Fibroblast of villous mesenchyme (primary cell): Measurements from ENCODE around the gene PIH1D2. TPM values are rescaled to one million over a fixed set of nuclear protein-coding genes. Genes with fewer than 3 reads are reported as not detected.
A peak's percentile ranks its signal among the peaks of the same experiment; 100 is the strongest.
"Not testable (repeated sequence)": the region's sequence is repeated elsewhere in the genome, so short reads cannot be mapped to it uniquely, and the experiment has no call there.

Experiments used
- DNase-seq: peaks from one replicate; pipeline ENCODE4 v3.0.0-alpha.2; 2010; ENCODE audit warnings: low read depth
- H3K4me3 ChIP-seq: 2 replicates; pipeline ENCODE4 v1.5.1; 2011; ENCODE audit warnings: low read depth, mild to moderate bottlenecking, low read length
- total RNA-seq: library from RNA; depleted of rRNA; stranded (reverse); fragments of >200 nt; gene quantifications from 2 replicates; pipeline ENCODE4 v1.2.3, GENCODE V29; 2012
- TF ChIP-seq, protein P1 (sequence below): IDR thresholded peaks from 2 replicates; pipeline ENCODE4 v1.5.1; 2012; ENCODE audit warnings: low read depth, mild to moderate bottlenecking, low read length; ENCODE audit not compliant: insufficient read depth

Gene PIH1D2
- total RNA-seq, 1 donor: 1.3 TPM

DNA sequence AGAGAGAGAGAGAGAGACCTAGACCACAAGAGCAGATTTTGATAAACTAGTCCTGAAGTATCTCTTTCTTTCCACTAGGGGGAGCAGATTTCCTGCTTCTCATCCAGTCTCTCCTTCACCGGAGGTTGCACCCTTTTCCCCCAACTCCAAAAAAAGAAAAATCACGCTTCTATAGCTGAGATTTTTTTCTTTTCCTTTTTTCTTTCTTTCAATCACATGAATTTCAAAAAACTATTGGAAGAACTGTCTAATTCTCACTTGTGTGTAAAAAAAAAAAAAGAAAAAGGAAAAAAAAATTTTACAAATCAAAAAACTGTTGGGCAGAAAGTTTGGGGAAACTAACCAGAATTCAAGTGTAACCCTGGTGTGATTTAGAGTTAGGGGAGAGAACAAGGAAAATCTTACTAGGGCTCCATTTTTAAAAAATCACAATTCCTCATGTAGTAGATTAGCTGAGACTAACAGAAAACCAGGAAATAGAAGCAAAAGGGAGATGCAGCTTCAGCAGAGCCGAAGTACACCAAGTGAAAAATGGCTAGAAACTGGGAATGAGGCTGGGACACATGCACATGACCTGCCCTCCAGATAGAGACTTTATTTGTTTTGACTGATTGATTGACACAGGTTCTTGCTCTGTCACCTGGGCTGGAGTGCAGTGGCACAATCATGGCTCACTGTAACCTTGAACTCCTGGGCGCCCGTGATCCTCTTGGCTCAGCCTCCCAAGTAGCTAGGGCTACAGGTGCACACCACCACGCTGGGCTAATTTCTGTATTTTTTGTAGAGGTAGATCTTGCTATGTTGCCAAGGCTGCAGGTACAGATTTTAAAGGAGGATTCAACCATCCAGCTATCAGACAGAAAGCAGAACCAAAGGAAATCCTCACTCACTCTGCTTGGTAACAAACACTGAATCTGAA lies 40.0 kb upstream of the PIH1D2 start:
- TF ChIP-seq, protein P1, sequence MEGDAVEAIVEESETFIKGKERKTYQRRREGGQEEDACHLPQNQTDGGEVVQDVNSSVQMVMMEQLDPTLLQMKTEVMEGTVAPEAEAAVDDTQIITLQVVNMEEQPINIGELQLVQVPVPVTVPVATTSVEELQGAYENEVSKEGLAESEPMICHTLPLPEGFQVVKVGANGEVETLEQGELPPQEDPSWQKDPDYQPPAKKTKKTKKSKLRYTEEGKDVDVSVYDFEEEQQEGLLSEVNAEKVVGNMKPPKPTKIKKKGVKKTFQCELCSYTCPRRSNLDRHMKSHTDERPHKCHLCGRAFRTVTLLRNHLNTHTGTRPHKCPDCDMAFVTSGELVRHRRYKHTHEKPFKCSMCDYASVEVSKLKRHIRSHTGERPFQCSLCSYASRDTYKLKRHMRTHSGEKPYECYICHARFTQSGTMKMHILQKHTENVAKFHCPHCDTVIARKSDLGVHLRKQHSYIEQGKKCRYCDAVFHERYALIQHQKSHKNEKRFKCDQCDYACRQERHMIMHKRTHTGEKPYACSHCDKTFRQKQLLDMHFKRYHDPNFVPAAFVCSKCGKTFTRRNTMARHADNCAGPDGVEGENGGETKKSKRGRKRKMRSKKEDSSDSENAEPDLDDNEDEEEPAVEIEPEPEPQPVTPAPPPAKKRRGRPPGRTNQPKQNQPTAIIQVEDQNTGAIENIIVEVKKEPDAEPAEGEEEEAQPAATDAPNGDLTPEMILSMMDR: peak; percentile 67
- H3K4me3 ChIP-seq: no peak overlapping the region
- peak; percentile 71 for DNase-seq

DNA sequence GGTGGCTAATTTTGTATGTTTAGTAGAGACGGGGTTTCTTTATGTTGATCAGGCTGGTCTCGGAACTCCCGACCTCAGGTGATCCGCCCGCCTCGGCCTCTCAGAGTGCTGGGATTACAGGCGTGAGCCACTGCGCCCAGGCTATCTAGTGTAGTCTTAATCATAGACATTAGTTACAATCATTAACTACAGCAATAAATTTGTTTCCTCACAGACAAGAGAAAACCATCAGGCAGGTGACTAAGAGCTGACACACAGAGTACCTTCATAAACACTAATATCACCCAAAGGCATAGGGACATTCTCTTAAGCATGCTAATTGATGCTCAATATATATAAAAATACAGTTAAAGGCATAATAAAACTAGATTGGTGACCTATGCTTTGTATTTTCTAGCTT lies 32.3 kb upstream of the PIH1D2 start:
- TF ChIP-seq, protein P1: no peak
- no peak overlapping the region for H3K4me3 ChIP-seq
- no peak for DNase-seq

- H3K4me3 ChIP-seq: no peak overlapping the region
- DNase-seq: no peak
- TF ChIP-seq, protein P1: no peak
These were observed 29.6 kb upstream of the PIH1D2 start for GRCh38 chr11:112103446-112103845.

GRCh38 chr11:112100462-112100861 lies 26.6 kb upstream of the PIH1D2 start:
- TF ChIP-seq, protein P1: no peak
- no peak overlapping the region for H3K4me3 ChIP-seq
- DNase-seq: peak; percentile 85

- TF ChIP-seq, protein P1: no peak
- no peak for DNase-seq
- no peak overlapping the region for H3K4me3 ChIP-seq
These were observed 24.1 kb upstream of the PIH1D2 start for GRCh38 chr11:112097734-112098528.

DNA sequence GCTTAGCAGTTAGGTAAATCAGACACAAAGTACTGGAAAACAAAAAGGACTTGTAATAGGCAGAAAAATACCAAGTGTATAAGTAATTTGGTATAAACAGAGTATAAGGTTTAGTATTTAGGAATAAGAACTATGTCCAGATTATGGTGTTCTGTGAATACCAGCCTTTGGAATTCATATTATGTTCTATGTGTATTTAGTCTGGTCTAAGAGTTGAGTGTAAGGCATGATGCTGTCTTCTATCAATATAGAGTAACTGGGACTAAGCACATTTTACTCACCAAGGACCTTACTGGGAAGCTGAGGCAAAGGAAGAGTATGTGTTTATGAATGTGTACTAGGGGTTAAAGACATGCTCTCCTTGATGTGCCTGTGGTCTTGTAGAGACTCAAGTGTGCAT lies 22.4 kb upstream of the PIH1D2 start:
- H3K4me3 ChIP-seq: no peak overlapping the region
- no peak for DNase-seq
- TF ChIP-seq, protein P1: no peak

- not testable (repeated sequence) for DNase-seq, H3K4me3 ChIP-seq
These were observed 21.5 kb upstream of the PIH1D2 start for GRCh38 chr11:112095302-112095701.
